ENCODE results near the gene CDX2.

DNA sequence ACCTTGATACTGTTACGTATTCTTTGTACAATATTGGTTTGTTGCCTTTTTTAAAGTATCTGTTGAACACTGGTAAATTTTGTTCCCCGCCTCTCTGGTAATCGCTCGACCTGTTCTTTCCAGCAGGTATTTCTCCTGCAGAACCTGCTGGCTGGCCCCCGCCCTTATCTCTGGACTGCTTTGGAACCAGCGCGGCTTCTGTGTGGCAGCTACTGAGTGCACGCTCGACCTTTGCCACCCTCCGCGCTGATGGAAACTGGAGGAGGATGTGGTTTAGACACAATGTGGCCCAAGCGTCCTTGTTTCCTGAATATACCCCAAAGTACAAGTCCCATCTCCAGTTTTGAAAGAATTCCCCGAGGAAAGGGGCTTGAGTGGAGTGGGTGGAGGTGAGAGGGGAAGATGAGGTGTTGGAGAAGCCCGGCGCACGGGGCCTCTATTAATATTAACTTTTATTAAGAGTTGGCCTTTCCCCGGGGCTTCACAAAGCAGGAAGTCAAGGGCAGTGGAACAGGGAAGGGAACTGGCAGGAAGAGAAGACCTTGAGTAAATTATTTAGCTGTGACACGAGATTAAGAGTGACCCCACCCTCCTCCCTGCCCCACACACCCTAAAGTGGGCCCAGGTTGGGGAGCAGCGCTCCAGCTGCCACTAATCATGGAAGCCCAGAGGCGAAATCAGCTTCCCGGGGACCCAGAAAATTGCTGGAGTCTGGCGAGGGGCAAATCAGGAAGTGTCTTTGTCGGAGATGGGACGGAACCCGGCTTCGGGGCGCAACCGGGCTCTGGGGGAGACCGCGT is 16.0 kb downstream of the CDX2 start:
- TF ChIP-seq, protein P1, sequence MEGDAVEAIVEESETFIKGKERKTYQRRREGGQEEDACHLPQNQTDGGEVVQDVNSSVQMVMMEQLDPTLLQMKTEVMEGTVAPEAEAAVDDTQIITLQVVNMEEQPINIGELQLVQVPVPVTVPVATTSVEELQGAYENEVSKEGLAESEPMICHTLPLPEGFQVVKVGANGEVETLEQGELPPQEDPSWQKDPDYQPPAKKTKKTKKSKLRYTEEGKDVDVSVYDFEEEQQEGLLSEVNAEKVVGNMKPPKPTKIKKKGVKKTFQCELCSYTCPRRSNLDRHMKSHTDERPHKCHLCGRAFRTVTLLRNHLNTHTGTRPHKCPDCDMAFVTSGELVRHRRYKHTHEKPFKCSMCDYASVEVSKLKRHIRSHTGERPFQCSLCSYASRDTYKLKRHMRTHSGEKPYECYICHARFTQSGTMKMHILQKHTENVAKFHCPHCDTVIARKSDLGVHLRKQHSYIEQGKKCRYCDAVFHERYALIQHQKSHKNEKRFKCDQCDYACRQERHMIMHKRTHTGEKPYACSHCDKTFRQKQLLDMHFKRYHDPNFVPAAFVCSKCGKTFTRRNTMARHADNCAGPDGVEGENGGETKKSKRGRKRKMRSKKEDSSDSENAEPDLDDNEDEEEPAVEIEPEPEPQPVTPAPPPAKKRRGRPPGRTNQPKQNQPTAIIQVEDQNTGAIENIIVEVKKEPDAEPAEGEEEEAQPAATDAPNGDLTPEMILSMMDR (IDR thresholded peaks at IDR 0.05; ENCODE audit: insufficient read depth, low read length): no peak
- TF ChIP-seq GABPA (IDR thresholded peaks at IDR 0.05; ENCODE audit: low read depth) (no peak; the same call in 1 of the 2 replicates), POLR2AphosphoS5 (IDR thresholded peaks at IDR 0.05; ENCODE audit: low read depth) (no peak; the same call in 1 of the 2 replicates)
- TF ChIP-seq, protein P2, sequence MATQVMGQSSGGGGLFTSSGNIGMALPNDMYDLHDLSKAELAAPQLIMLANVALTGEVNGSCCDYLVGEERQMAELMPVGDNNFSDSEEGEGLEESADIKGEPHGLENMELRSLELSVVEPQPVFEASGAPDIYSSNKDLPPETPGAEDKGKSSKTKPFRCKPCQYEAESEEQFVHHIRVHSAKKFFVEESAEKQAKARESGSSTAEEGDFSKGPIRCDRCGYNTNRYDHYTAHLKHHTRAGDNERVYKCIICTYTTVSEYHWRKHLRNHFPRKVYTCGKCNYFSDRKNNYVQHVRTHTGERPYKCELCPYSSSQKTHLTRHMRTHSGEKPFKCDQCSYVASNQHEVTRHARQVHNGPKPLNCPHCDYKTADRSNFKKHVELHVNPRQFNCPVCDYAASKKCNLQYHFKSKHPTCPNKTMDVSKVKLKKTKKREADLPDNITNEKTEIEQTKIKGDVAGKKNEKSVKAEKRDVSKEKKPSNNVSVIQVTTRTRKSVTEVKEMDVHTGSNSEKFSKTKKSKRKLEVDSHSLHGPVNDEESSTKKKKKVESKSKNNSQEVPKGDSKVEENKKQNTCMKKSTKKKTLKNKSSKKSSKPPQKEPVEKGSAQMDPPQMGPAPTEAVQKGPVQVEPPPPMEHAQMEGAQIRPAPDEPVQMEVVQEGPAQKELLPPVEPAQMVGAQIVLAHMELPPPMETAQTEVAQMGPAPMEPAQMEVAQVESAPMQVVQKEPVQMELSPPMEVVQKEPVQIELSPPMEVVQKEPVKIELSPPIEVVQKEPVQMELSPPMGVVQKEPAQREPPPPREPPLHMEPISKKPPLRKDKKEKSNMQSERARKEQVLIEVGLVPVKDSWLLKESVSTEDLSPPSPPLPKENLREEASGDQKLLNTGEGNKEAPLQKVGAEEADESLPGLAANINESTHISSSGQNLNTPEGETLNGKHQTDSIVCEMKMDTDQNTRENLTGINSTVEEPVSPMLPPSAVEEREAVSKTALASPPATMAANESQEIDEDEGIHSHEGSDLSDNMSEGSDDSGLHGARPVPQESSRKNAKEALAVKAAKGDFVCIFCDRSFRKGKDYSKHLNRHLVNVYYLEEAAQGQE (IDR thresholded peaks at IDR 0.05; ENCODE audit: insufficient replicate concordance, low read depth): no peak
